ENCODE measurements around the gene IBTK. TPM values are rescaled to one million over a fixed set of nuclear protein-coding genes. Genes with fewer than 3 reads are reported as not detected.

The IBTK gene
- total RNA-seq, 1 donor from 2014 or later: 36.1 TPM

DNA sequence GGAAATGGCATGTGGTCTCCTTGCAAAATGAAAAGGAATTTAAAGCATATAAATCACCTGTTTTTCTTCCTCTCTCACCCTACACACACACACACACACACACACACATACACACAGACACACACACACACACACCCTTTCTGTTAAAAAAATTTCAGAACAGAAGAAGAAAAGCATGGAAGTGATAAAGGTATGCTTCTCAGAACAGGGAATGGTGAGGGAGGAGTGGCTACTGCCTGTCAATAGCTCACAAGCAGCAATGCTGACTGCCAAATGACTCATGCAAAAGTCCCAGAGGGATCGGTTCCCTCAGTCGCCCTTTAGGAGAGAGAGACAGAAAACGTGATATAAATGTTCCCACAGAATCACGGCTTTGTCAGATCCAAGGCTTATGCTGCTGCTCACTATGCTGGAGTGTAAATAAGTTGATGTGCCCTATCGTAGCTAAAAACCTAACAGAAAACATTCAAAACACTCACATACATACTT is 102.6 kb downstream of the IBTK start:
- no peak for DNase-seq
- Mint-ChIP-seq H3K9me3 (ENCODE audit: unreplicated experiment) (peaks cover 1% of the 10 kb centered on the region), H3K27ac (ENCODE audit: unreplicated experiment) (peak overlapping the region; percentile 67)

DNA sequence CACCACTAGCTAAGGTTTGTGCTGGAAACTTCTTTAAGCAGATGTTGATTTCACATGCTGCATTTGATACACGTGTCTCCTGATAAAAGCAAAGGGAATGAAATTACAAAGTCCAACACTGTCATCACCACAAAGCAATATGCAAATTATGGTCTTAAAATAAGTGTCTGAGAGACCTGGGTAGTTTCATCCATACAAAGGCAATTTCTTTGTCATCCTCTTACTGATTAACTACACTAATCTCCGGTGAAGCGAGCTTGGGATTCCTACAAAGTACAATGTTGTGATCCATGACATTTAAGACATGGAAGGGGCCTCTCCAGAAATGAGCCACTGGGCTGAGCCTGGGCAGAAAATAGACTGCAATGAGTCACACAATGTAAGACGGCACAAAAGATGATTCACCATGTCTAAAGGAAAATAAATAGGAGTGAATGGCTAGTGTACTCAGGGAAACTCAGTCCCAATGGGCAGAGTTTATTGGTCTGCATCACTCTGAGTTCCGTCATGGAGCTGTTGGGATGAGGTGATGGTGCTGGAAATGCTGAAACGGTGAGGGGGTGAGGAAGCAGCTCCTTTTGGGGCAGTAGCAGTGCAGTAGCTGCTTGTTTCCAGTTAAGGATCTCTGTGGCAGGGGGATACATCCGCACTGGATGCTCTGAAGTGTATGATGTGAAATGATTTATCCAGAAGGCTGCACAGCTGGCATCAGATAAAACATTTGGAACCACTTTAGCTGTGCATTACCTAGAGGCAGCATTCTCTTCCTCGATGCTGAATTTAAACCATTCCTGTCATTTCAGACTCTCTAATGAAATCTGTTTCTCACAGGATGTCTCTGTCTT is 103.3 kb downstream of the IBTK start:
- Mint-ChIP-seq H3K4me3 (ENCODE audit: unreplicated experiment) (no peak overlapping the region), H3K9me3 (ENCODE audit: unreplicated experiment) (peaks cover 1% of the 10 kb centered on the region), H3K27me3 (ENCODE audit: unreplicated experiment) (no peaks in the 10 kb centered on the region), H3K27ac (ENCODE audit: unreplicated experiment) (peak overlapping the region; percentile 67), H3K4me1 (ENCODE audit: low read depth, unreplicated experiment) (peaks cover 13% of the 10 kb centered on the region), H3K36me3 (ENCODE audit: unreplicated experiment) (no peaks in the 10 kb centered on the region)
- TF ChIP-seq CTCF (IDR thresholded peaks at IDR 0.05; ENCODE audit: partially characterized antibody, unreplicated experiment): no peak
- no peak for DNase-seq

More for the DNA sequence above, 102.6 kb downstream of the IBTK start:
- peaks cover 13% of the 10 kb centered on the region for H3K4me1 Mint-ChIP-seq (ENCODE audit: low read depth, unreplicated experiment)
- H3K36me3 Mint-ChIP-seq (ENCODE audit: unreplicated experiment): no peaks in the 10 kb centered on the region
- no peaks in the 10 kb centered on the region for H3K27me3 Mint-ChIP-seq (ENCODE audit: unreplicated experiment)
- H3K4me3 Mint-ChIP-seq (ENCODE audit: unreplicated experiment): no peak overlapping the region
- no peak for TF ChIP-seq CTCF (IDR thresholded peaks at IDR 0.05; ENCODE audit: partially characterized antibody, unreplicated experiment)

- no peaks in the 10 kb centered on the region for H3K27me3 Mint-ChIP-seq (ENCODE audit: unreplicated experiment)
- TF ChIP-seq CTCF (IDR thresholded peaks at IDR 0.05; ENCODE audit: partially characterized antibody, unreplicated experiment): no peak
- H3K27ac Mint-ChIP-seq (ENCODE audit: unreplicated experiment): no peak overlapping the region
- peaks cover 1% of the 10 kb centered on the region for H3K9me3 Mint-ChIP-seq (ENCODE audit: unreplicated experiment)
- no peak for DNase-seq
- no peaks in the 10 kb centered on the region for H3K36me3 Mint-ChIP-seq (ENCODE audit: unreplicated experiment)
- H3K4me3 Mint-ChIP-seq (ENCODE audit: unreplicated experiment): no peak overlapping the region
- peaks cover 13% of the 10 kb centered on the region for H3K4me1 Mint-ChIP-seq (ENCODE audit: low read depth, unreplicated experiment)
Measured at GRCh38 chr6:82143041-82143481, 104.5 kb downstream of the IBTK start.

DNA sequence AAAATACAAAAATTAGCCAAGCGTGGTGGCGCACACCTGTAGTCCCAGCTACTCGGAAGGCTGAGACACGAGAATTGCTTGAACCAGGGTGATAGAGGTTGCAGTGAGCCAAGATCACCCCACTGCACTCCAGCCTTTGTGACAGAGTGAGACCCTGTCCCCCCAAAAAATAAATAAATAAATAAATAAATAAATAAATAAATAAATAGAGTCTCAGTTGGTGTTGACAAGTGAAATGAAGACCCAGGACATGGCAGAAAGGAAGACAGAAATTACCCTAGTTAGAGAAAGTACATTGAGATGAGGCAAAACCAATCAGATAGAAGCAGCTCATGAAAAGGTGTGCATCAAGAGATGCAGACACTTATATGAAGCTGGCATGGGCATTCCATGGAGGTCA is 105.0 kb downstream of the IBTK start:
- peaks cover 13% of the 10 kb centered on the region for H3K4me1 Mint-ChIP-seq (ENCODE audit: low read depth, unreplicated experiment)
- no peaks in the 10 kb centered on the region for H3K27me3 Mint-ChIP-seq (ENCODE audit: unreplicated experiment)
- H3K27ac Mint-ChIP-seq (ENCODE audit: unreplicated experiment): no peak overlapping the region
- no peak overlapping the region for H3K4me3 Mint-ChIP-seq (ENCODE audit: unreplicated experiment)
- no peaks in the 10 kb centered on the region for H3K36me3 Mint-ChIP-seq (ENCODE audit: unreplicated experiment)
- H3K9me3 Mint-ChIP-seq (ENCODE audit: unreplicated experiment): peaks cover 1% of the 10 kb centered on the region
- no peak for TF ChIP-seq CTCF (IDR thresholded peaks at IDR 0.05; ENCODE audit: partially characterized antibody, unreplicated experiment)
- no peak for DNase-seq
